Tongue (tissue), 2 donors: ENCODE data around the gene FRS3. TPM values are rescaled to one million over a fixed set of nuclear protein-coding genes. Genes with fewer than 3 reads are reported as not detected.
"Not testable (repeated sequence)": the region's sequence is repeated elsewhere in the genome, so short reads cannot be mapped to it uniquely, and the experiment has no call there.

Experiments
- DNase-seq: peaks from one replicate; pipeline ENCODE4 v3.0.0-alpha.2; 2015
- total RNA-seq: library from RNA; depleted of rRNA; stranded (reverse); fragments of >200 nt; gene quantifications from one replicate; pipeline ENCODE4 v1.2.3, GENCODE V29; 2014

The FRS3 gene
- total RNA-seq, 1 donor from 2014 or later = 2.4 TPM

- no peak for DNase-seq
These were observed 10.3 kb downstream of the FRS3 start for GRCh38 chr6:41769376-41769775.

GRCh38 chr6:41768545-41769308, 11.0 kb downstream of the FRS3 start:
- DNase-seq = no peak

- peak; percentile 50 for DNase-seq
These were observed 12.4 kb downstream of the FRS3 start for GRCh38 chr6:41767112-41767833.

GRCh38 chr6:41766043-41766664, 13.5 kb downstream of the FRS3 start:
- not testable (repeated sequence) for DNase-seq

GRCh38 chr6:41763470-41763869, 16.2 kb downstream of the FRS3 start:
- no peak for DNase-seq

- no peak for DNase-seq
These were observed 19.7 kb downstream of the FRS3 start for GRCh38 chr6:41759905-41760579.

GRCh38 chr6:41759106-41759904, 20.4 kb downstream of the FRS3 start:
- no peak for DNase-seq

- no peak for DNase-seq
These were observed 21.1 kb downstream of the FRS3 start for GRCh38 chr6:41758641-41759035.

GRCh38 chr6:41757931-41758640, 21.6 kb downstream of the FRS3 start:
- no peak for DNase-seq

GRCh38 chr6:41757271-41757670, 22.4 kb downstream of the FRS3 start:
- peak; percentile 81 for DNase-seq

GRCh38 chr6:41756354-41756753, 23.3 kb downstream of the FRS3 start:
- no peak for DNase-seq

- DNase-seq = no peak
These were observed 23.8 kb downstream of the FRS3 start for GRCh38 chr6:41755895-41756294.

- no peak for DNase-seq
These were observed 29.3 kb downstream of the FRS3 start for GRCh38 chr6:41750374-41750773.

GRCh38 chr6:41748542-41748941, 31.2 kb downstream of the FRS3 start:
- no peak for DNase-seq

- DNase-seq = no peak
These were observed 31.6 kb downstream of the FRS3 start for GRCh38 chr6:41748102-41748477.

GRCh38 chr6:41747256-41748101, 32.2 kb downstream of the FRS3 start, which contains the start of gene PGC:
Gene PGC (minus strand): TSS chr6:41747397. CDS start chr6:41747334, 63 bp downstream.
- DNase-seq = no peak

GRCh38 chr6:41746107-41746506, 33.6 kb downstream of the FRS3 start:
- DNase-seq = no peak

- no peak for DNase-seq
These were observed 35.4 kb downstream of the FRS3 start for GRCh38 chr6:41744236-41744787.

- DNase-seq = no peak
These were observed 36.1 kb downstream of the FRS3 start for GRCh38 chr6:41743406-41744235.
